GM19025 (cell line): ENCODE measurements around the gene PYGM.
"Not testable (repeated sequence)": the region's sequence is repeated elsewhere in the genome, so short reads cannot be mapped to it uniquely, and the experiment has no call there.

Experiments used
- ATAC-seq: cut with Tn5 transposase; IDR thresholded peaks from one replicate; pipeline ENCODE4 v1.9.1; 2021; ENCODE audit warnings: mild to moderate bottlenecking, low read depth, moderate library complexity; ENCODE audit not compliant: unreplicated experiment

The PYGM gene

DNA sequence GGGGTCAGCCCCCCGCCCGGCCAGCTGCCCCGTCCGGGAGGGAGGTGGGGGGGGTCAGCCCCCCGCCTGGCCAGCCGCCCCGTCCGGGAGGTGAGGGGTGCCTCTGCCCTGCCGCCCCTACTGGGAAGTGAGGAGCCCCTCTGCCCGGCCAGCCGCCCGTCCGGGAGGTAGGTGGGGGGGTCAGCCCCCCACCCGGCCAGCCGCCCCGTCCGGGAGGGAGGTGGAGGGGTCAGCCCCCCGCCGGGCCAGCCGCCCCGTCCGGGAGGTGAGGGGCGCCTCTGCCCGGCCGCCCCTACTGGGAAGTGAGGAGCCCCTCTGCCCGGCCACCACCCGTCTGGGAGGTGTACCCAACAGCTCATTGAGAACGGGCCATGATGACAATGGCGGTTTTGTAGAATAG is 57.8 kb downstream of the PYGM start:
- not testable (repeated sequence) for ATAC-seq

- no peak for ATAC-seq
Measured at GRCh38 chr11:64698427-64698826, 61.3 kb downstream of the PYGM start.

DNA sequence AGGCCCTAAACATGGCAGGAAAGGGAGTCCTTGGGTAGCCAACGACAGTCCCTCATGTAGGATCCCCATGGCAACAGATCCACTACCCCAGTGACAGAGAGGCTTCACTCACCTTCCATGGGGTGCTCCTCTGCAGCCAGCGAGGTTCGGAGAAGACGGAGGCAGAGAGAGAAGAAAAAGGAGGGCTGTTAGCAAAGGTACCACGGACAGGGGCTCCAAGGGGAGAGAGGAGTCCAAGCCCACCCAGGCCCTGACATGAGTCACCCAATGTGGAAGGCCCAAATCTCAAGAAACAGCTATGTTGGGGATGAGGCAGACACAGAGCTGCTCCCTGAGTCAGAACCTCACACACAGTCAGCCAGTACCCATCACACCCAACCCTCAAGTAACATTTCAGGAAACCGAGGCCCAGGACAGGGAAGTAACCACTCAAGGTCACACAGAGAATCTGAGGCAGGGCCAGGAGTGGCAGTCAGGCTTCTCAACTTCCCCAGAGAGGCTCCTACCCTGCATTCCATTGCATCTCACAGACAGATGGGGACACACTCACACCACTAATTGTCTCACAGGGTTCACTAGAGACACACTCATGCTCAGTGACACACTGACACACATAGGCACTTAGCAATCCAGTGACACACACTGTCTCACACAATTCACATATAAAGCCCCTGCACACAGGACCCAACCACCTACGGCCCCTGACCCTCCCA is 62.0 kb downstream of the PYGM start:
- no peak for ATAC-seq
